ENCODE measurements around the gene NECAB2.

The NECAB2 gene

GRCh38 chr16:83967091-83967490 lies 953 bp upstream of the NECAB2 start:
- DNase-seq (ENCODE audit: low spot score): no peak

GRCh38 chr16:83968306-83968851 lies 335 bp downstream of the NECAB2 start:
- DNase-seq (ENCODE audit: low spot score): peak; percentile 65

DNA sequence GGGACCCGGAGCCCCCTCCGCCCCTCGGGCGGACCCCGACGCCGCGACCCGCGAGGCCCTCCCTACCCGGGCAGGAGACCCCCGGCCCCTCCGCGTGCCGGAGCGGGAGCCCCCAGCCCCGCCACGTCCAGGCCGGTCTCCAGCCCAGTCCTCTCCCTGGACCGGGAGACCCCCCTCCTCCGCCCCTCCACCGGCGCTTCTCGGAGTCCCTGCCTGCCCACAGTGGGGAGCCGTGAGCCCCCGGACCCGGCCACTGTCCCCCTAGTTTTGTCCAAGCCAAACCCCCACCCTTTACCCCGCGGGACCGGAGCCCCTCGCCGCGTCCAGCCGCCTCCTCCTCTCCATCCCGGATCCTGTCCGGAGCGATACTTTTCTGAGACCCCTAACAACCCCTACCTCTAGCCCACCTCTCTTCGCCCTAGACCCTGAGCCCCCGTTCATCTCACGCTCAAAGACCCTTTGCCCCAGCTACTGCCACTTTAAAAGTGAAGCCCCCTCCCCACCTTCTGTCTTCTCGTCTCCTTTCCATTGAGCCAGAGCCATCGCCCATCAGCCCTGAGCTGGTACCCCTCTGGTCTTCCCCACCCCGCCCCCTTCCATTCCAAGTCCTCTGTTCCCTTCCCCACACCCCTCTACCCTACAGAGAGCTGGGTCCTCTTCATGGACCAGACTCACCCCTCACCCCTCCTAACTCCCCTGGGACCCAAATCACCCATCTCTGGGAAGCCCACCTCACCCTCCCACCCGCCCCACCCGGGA lies 1.0 kb downstream of the NECAB2 start:
- no peak for DNase-seq (ENCODE audit: low spot score)

DNA sequence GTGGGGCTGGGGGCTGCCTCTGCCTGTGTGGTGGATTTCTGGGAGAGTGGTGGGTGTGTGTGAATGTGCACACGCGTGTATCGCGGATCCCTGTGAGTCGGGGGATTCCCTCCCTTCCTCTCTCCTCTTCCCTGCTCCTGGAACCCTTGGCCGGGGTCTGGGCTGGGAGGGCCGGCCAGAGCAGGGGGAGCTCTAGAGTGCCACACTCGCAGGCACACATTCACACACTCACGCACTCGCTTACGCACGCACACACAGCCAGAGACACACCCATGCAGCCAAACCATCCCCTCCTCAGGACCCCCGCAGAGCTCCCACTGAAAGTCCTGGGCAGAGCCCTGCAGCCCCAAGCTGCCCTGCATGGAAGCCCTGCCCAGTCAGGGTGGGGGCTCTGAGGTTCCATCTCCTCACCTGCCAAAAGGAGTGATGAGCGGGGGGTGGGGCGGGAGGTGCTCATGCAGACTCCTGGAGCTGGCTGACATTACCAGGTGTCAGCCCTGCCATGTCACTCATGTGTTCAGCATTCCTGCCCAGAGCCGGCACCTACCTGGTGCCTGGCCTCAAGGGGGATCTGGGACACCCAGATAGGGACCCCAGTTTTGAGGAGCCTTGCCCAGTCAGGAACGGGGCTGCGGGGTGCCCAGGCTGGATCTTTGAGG lies 1.9 kb downstream of the NECAB2 start:
- no peak for DNase-seq (ENCODE audit: low spot score)

DNA sequence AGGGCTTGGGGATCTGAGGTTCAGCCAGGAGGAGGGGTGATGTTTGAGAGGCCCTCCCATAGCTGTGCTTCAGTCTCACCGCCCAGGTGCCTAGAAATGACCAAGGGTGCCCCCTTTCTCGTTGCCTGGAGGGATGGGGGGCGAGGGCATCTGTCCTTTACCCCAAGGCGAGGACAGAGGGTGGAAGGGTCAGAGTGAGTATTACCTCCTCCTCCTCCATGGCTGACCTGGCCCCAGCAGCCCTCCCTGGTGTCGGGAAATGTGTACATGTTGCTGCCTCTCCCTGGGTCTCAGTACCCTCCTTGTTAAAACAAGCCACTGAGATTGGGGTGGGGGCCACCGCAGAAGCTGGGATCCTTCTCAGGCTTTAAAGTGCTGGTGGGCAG lies 2.4 kb downstream of the NECAB2 start:
- DNase-seq (ENCODE audit: low spot score): no peak

- no peak for DNase-seq (ENCODE audit: low spot score)
These were observed 3.4 kb downstream of the NECAB2 start for GRCh38 chr16:83971165-83972130.

- DNase-seq (ENCODE audit: low spot score): no peak
These were observed 4.4 kb downstream of the NECAB2 start for GRCh38 chr16:83972256-83973008.

GRCh38 chr16:83973077-83973476 lies 5.0 kb downstream of the NECAB2 start:
- DNase-seq (ENCODE audit: low spot score): no peak

GRCh38 chr16:83973581-83974385 lies 5.7 kb downstream of the NECAB2 start:
- DNase-seq (ENCODE audit: low spot score): no peak

DNA sequence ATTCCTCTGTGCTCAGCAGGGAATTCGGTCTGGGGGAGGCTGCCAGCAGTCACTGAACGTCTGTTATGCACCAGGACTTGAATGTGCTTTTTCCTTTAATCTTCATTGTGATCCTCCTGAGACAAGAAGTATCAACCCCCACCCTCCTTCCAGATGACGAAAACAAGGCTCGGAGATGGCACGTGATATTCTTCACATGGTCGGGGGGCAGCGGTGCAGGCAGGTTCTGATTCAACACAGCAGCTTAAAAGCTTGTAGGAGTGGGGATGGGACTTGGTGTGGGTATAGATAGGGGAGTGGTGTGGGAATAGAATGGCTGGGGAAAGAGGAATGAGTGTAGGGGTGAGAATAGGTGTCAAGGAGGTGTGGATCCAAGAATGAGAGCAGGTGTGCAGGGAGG lies 6.4 kb downstream of the NECAB2 start:
- DNase-seq (ENCODE audit: low spot score): no peak

DNA sequence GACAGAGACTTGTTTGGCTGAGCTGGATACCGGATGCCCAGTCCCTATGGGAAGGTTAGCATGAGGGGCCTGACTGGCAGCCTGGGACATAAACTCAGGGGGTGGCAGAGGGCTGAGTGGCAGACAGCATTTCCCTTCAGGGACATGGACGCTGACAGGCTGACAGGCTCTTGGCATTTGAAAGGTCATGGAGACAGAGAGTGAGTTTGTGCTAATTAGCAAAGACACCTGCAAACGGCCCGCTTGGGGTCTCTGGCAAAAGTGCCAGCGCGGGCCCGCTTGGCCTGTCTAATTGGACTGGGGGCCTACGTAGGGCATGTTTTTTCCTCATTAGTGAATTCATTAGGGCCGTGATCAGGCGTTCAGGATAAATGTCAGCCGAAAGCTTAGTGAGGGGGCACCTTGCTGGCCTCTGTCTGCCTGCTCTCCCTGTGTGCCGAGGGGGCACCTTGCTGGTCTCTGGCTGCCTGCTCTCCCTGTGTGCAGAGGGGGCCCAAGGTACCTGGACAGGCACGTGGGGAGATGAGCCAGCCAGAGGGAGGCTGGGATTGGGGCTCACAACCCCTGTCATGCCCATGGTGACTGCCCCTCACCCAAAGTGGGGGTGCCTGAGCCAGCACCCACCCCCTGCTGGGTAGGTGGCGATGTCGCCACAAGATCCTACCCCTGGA lies 7.7 kb downstream of the NECAB2 start:
- no peak for DNase-seq (ENCODE audit: low spot score)

GRCh38 chr16:83977056-83977815 lies 9.2 kb downstream of the NECAB2 start:
- DNase-seq (ENCODE audit: low spot score): no peak

- DNase-seq (ENCODE audit: low spot score): no peak
These were observed 10.4 kb downstream of the NECAB2 start for GRCh38 chr16:83978401-83978904.

DNA sequence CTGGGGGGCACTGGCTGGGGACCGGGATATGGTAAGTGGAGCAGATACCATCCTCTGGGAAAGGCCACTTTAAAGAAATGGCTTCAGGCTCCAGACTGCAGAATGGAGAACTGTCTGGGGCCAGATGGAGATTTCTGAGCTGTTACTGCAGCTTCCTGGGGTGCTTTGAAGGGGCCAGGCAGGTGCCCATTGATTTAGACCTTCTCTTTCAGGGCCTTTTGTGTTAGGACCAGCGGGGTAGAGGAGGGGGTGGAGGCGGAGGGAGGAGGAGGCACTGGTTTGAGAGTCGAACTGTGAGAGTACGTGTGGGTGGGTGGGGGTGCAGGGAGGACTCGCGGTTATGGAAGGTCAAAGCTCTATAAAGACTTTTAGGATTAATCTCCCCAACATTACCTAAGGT lies 11.4 kb downstream of the NECAB2 start:
- no peak for DNase-seq (ENCODE audit: low spot score)

GRCh38 chr16:83980794-83981193 lies 12.8 kb downstream of the NECAB2 start:
- no peak for DNase-seq (ENCODE audit: low spot score)

- no peak for DNase-seq (ENCODE audit: low spot score)
These were observed 13.8 kb downstream of the NECAB2 start for GRCh38 chr16:83981799-83982198.

DNA sequence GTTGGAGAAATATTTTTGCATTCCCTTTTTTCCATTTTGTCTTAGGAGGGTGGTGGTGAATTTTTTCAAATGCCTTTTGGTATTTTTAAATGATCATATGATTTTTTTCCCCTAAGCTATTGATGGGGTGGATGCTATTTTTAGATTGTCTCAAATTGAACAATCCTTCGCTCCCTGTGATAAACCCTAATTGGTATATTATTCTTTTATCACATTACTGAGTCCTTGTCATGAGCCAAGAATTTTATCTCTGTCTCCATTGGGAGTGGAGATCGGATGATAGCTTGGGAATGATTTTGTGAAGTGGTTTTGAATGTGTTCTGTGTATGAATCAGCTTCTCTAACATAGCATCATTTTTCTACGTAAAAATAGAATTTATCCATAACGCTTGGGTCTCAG lies 15.4 kb downstream of the NECAB2 start:
- DNase-seq (ENCODE audit: low spot score): no peak

- no peak for DNase-seq (ENCODE audit: low spot score)
These were observed 21.3 kb downstream of the NECAB2 start for GRCh38 chr16:83989300-83989699.

GRCh38 chr16:83990492-83990891 lies 22.4 kb downstream of the NECAB2 start:
- DNase-seq (ENCODE audit: low spot score): no peak
